ENCODE measurements around the gene SSBP2. TPM values are rescaled to one million over a fixed set of nuclear protein-coding genes. Genes with fewer than 3 reads are reported as not detected.

SSBP2 gene
- total RNA-seq, 1 donor from 2014 or later = 149 TPM

DNA sequence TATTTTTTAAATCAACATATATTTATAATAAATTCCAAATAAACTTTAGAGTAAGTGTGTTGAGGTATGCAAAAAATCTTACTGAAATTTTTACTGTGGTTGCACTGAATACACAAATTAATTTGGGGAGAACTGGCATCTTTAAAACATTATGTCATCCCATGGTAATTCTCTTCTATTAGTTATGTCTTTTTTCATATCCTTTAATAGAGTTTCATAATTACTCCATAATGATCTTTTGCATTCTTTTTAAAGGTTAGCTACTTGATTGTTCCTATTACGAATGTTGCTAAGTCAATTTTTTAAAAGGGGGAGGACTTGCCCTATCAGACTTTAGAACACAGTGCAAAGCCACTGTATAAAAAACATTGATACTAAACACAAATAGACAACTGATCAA, 26.8 kb downstream of the SSBP2 start:
- Mint-ChIP-seq H3K4me3 (ENCODE audit: unreplicated experiment) (no peak overlapping the region), H3K27me3 (ENCODE audit: unreplicated experiment) (no peaks in the 10 kb centered on the region), H3K4me1 (ENCODE audit: unreplicated experiment) (peaks cover 28% of the 10 kb centered on the region), H3K36me3 (ENCODE audit: low read depth, unreplicated experiment) (peaks cover 3% of the 10 kb centered on the region), H3K27ac (ENCODE audit: unreplicated experiment) (no peak overlapping the region), H3K9me3 (ENCODE audit: unreplicated experiment) (no peaks in the 10 kb centered on the region)
- no peak for DNase-seq (ENCODE audit: low spot score)
- TF ChIP-seq, protein P1, sequence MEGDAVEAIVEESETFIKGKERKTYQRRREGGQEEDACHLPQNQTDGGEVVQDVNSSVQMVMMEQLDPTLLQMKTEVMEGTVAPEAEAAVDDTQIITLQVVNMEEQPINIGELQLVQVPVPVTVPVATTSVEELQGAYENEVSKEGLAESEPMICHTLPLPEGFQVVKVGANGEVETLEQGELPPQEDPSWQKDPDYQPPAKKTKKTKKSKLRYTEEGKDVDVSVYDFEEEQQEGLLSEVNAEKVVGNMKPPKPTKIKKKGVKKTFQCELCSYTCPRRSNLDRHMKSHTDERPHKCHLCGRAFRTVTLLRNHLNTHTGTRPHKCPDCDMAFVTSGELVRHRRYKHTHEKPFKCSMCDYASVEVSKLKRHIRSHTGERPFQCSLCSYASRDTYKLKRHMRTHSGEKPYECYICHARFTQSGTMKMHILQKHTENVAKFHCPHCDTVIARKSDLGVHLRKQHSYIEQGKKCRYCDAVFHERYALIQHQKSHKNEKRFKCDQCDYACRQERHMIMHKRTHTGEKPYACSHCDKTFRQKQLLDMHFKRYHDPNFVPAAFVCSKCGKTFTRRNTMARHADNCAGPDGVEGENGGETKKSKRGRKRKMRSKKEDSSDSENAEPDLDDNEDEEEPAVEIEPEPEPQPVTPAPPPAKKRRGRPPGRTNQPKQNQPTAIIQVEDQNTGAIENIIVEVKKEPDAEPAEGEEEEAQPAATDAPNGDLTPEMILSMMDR (IDR thresholded peaks at IDR 0.05; ENCODE audit: unreplicated experiment) = no peak

DNA sequence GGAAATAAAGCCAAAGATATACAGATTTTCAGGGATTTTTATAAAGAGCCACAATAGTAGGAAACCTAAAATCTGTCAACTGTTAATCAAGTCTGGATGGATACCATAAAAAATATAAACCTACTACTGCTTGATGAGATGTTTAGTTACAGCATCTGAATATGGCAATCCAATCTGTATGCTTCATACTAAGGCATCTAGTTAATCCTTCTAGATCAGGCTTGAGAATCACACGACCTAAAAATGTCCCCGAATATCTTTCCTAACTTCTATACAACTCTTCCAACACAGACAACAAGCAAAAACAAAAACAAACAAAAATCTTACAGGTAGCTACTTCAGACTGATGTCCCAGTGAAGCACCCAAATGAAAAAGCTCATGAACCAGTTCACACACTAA, 29.8 kb downstream of the SSBP2 start:
- TF ChIP-seq, protein P1 (IDR thresholded peaks at IDR 0.05; ENCODE audit: unreplicated experiment) = no peak
- no peaks in the 10 kb centered on the region for H3K27me3 Mint-ChIP-seq (ENCODE audit: unreplicated experiment)

DNA sequence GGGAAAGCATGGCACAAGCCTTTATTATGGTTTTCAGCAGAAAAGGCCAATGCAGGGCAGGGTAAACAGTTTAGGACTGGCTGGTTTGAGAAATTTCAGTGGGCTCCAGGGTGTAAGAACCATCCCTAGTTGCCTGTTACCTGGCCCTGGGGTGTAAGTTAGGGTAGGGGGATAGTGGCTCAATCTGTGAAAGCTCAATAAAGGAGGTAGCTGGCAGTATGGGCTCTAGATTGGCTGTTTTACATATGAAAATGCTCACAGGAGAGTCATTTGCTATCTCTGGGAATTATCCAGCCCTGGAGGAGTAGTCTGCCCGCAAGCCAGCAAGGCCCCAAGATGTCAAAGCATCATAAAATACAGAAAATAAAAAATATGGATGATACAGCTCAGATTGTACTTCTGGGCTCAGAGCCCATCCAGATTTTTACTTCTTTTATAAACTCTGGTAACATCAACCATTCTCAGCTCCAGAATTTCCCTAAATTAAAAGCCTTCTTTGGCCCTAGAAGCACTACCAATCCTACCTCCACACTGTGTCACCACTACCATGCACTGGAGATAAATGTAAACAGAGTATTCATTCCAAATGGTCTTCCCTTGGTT, 31.1 kb downstream of the SSBP2 start:
- Mint-ChIP-seq H3K36me3 (ENCODE audit: low read depth, unreplicated experiment) (peaks cover 3% of the 10 kb centered on the region), H3K9me3 (ENCODE audit: unreplicated experiment) (no peaks in the 10 kb centered on the region), H3K27me3 (ENCODE audit: unreplicated experiment) (no peaks in the 10 kb centered on the region), H3K27ac (ENCODE audit: unreplicated experiment) (peak overlapping the region; percentile 32), H3K4me1 (ENCODE audit: unreplicated experiment) (peaks cover 54% of the 10 kb centered on the region), H3K4me3 (ENCODE audit: unreplicated experiment) (no peak overlapping the region)
- DNase-seq (ENCODE audit: low spot score) = no peak
- TF ChIP-seq, protein P1 (IDR thresholded peaks at IDR 0.05; ENCODE audit: unreplicated experiment) = no peak

More for the DNA sequence above, 29.8 kb downstream of the SSBP2 start:
- Mint-ChIP-seq H3K36me3 (ENCODE audit: low read depth, unreplicated experiment) (peaks cover 3% of the 10 kb centered on the region), H3K9me3 (ENCODE audit: unreplicated experiment) (no peaks in the 10 kb centered on the region), H3K4me3 (ENCODE audit: unreplicated experiment) (no peak overlapping the region), H3K4me1 (ENCODE audit: unreplicated experiment) (peaks cover 45% of the 10 kb centered on the region), H3K27ac (ENCODE audit: unreplicated experiment) (no peak overlapping the region)
- no peak for DNase-seq (ENCODE audit: low spot score)

DNA sequence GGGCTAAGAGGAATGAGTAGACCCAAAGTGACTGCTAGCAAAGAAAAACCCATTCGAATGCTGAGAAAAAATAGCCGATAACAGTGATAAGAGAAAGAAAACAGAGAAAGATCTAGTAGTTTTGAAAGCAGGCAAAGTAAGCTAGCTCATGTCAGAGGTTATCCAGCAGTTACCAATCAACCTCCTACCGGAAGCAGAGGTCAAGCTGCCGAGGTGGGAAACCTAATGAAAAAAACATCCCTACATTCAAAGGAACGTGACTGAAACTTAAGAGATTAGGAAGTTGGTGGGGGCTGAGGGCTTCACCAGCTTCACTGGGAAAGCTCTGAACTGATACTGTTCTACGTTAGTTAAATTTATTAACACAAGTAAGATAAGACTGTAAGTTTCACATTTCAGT, 32.6 kb downstream of the SSBP2 start:
- peaks cover 53% of the 10 kb centered on the region for H3K4me1 Mint-ChIP-seq (ENCODE audit: unreplicated experiment)
- H3K9me3 Mint-ChIP-seq (ENCODE audit: unreplicated experiment) = no peaks in the 10 kb centered on the region
- no peak overlapping the region for H3K4me3 Mint-ChIP-seq (ENCODE audit: unreplicated experiment)
- H3K27ac Mint-ChIP-seq (ENCODE audit: unreplicated experiment) = peak overlapping the region; percentile 34
- no peak for DNase-seq (ENCODE audit: low spot score)
- TF ChIP-seq, protein P1 (IDR thresholded peaks at IDR 0.05; ENCODE audit: unreplicated experiment) = no peak
- peaks cover 5% of the 10 kb centered on the region for H3K36me3 Mint-ChIP-seq (ENCODE audit: low read depth, unreplicated experiment)
- peaks cover 1% of the 10 kb centered on the region for H3K27me3 Mint-ChIP-seq (ENCODE audit: unreplicated experiment)

DNA sequence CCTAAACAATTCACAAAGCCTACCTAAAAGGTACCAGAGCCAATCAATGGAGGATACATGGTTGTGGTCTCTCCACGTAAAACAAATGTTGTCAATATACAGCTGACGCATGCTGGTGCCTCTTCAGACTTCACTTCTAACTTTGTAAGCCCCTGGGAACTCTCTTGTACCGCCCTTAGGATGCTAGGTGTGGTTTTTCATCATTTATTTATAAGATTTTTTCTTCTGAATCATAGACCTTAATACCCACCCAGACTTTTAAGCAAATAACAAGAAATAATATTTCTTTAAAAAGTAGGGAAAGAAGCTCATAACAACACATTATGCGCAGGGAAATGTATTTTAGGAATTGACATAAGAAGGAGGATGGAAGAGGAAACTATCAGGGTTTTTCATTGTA, 33.0 kb downstream of the SSBP2 start:
- peaks cover 1% of the 10 kb centered on the region for H3K27me3 Mint-ChIP-seq (ENCODE audit: unreplicated experiment)
- peaks cover 5% of the 10 kb centered on the region for H3K36me3 Mint-ChIP-seq (ENCODE audit: low read depth, unreplicated experiment)
- no peak for DNase-seq (ENCODE audit: low spot score)
- no peak overlapping the region for H3K4me3 Mint-ChIP-seq (ENCODE audit: unreplicated experiment)
- TF ChIP-seq, protein P1 (IDR thresholded peaks at IDR 0.05; ENCODE audit: unreplicated experiment) = no peak
- peaks cover 53% of the 10 kb centered on the region for H3K4me1 Mint-ChIP-seq (ENCODE audit: unreplicated experiment)
- H3K9me3 Mint-ChIP-seq (ENCODE audit: unreplicated experiment) = no peaks in the 10 kb centered on the region
- H3K27ac Mint-ChIP-seq (ENCODE audit: unreplicated experiment) = peak overlapping the region; percentile 34

All from endothelial cell (in vitro differentiated cells).